Peyer's patch (tissue), 4 donors: ENCODE results near the gene HPSE2.

Source experiments
- POLR2A ChIP-seq, 2 donors: fragments of 450-650 bp; IDR thresholded peaks; one replicate each; pipeline ENCODE4 v1.5.1; 2017; ENCODE audit warnings: antibody characterized with exemption in 2 of 2, mild to moderate bottlenecking in 2 of 2, moderate library complexity in 2 of 2
- TF ChIP-seq, protein P1 (sequence below), 6 experiments: fragments of 450-650 bp in 4 of 6; fragments of 200-600 bp in 2 of 6; sonication (generic) in 1 of 6; IDR thresholded peaks; one replicate each; pipeline ENCODE4 v1.5.1; 2017 to 2019; ENCODE audit warnings: antibody characterized with exemption in 6 of 6, mild to moderate bottlenecking in 3 of 6, moderate library complexity in 1 of 6

DNA sequence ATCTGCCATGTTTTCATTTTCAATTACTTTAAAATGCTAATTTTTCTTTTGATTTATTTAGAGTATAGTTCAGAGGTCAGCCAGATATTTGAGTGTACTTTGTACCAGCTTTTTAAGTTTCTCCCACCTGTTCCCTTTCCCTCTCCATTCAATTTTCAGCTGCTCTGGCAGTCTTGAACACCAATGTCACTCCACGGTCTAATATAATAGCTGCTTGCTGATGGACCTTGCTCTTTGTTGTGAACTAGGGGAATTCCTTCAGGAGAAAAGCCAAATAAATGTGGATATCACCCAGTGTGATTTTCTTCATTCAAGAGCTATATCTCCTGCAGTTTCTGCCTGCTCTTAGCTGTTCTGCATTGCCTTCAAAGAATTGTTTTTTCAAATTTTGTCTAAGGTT is 785.0 kb downstream of the HPSE2 start:
- TF ChIP-seq, protein P1, sequence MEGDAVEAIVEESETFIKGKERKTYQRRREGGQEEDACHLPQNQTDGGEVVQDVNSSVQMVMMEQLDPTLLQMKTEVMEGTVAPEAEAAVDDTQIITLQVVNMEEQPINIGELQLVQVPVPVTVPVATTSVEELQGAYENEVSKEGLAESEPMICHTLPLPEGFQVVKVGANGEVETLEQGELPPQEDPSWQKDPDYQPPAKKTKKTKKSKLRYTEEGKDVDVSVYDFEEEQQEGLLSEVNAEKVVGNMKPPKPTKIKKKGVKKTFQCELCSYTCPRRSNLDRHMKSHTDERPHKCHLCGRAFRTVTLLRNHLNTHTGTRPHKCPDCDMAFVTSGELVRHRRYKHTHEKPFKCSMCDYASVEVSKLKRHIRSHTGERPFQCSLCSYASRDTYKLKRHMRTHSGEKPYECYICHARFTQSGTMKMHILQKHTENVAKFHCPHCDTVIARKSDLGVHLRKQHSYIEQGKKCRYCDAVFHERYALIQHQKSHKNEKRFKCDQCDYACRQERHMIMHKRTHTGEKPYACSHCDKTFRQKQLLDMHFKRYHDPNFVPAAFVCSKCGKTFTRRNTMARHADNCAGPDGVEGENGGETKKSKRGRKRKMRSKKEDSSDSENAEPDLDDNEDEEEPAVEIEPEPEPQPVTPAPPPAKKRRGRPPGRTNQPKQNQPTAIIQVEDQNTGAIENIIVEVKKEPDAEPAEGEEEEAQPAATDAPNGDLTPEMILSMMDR (IDR thresholded peaks at IDR 0.05) = no peak
- TF ChIP-seq POLR2A (IDR thresholded peaks at IDR 0.05) = no peak
